DMS79 treated with DMSO at 0.1 percent for 48 hours (cell line): ENCODE measurements around the gene CD46.
"Not testable (repeated sequence)": the region's sequence is repeated elsewhere in the genome, so short reads cannot be mapped to it uniquely, and the experiment has no call there.

ENCODE experiments used
- DNase-seq: peaks from one replicate; lab custom pipeline; 2025; lab: John Stamatoyannopoulos, UW

The CD46 gene

GRCh38 chr1:207751790-207752455 lies at the start of gene CD46:
CD46 (plus strand) TSS chr1:207752054; CDS start chr1:207752213, 159 bp downstream.
- peak; percentile 97 for DNase-seq

DNA sequence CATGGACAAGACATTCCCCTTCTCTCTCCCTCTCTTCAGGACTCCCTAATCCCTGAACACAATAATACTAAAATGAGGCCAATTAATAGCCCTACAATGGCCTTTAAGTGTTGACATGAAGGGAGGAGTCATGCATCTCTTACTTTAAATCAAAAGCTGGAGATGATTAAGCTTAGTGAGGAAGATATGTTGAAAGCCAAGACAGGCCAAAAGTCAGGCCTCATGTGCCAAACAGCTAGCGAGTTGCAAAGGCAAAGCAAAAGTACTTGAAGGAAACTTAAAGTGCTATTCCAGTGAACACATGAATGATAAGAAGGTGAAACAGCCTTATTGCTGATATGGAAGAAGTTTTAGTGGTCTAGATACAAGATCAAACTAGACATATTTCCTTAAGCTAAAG lies 49.5 kb upstream of the CD46 start:
- no peak for DNase-seq

DNA sequence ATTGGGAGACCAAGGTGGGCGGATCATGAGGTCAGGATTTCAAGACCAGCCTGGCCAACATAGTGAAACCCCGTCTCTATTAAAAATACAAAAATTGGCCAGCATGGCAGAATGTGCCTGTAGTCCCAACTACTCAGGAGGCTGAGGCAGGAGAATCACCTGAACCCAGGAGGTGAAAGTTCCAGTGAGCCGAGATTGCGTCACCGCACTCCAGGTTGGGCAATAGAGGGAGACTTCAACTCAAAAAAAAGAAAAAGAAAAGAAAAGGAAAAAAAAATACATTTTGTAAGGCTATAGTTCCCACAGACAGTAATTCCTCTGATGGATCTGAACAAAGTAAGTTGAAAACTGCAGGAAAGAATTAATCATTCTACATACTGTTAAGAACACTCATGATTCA lies 48.1 kb upstream of the CD46 start:
- DNase-seq: no peak

- DNase-seq: not testable (repeated sequence)
Observed at GRCh38 chr1:207708004-207708403, 43.9 kb upstream of the CD46 start.

DNA sequence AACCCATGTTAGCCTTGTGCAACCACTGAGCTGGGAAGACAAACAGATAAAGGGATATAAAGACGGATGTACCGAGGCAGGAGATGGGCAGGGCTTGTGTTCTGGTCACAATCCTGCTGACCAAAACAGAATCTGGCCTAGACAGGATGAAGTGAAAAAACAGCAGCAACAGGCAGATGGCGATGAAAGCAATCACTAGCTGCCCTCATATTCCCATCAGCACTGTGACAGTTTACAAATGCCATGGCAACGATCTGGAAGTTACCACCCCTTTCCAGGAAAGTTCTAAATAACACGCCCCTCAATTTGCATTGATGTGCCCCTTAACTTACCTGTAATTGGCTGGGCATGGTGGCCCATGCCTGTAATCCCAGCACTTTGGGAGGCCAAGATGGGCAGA lies 40.6 kb upstream of the CD46 start:
- no peak for DNase-seq

DNA sequence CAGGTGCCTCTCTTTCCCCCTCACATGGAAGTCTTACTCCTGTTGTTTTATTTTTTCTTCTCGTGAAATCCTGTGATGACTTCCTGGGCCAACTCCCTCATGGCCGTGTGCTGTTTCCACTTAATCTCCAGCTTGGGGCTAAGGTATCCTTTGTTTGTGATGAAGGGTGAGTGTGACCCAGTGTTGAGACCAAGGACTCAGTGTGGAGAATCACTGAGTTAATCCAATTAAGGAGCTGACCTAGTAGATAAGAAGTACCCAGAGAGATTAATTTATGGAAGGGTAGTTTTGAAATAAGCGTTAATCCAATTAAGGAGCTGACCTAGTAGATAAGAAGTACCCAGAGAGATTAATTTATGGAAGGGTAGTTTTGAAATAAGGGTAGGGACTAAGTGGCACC lies 39.2 kb upstream of the CD46 start:
- DNase-seq: not testable (repeated sequence)

DNA sequence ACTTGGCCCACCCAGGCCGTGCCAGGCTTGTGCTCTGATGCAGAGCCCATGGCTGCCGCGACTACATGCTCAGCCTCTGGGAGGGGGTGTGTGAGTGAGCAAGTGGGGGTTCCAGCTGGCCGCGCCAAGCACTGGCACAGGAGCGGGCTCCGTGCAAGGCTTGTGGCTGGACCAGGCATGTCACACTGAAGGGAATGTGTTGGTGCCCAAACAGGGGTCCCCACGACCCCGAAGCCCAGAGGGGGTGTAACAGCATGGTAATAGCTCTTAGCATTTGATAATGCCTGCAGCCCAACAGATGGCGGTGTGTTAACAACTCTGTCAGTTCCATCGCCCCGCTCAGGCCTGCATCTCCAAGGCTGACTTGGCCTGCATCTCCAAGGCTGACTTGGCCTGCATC lies 38.3 kb upstream of the CD46 start:
- no peak for DNase-seq

GRCh38 chr1:207719234-207719633 lies 32.6 kb upstream of the CD46 start:
- DNase-seq: no peak

DNA sequence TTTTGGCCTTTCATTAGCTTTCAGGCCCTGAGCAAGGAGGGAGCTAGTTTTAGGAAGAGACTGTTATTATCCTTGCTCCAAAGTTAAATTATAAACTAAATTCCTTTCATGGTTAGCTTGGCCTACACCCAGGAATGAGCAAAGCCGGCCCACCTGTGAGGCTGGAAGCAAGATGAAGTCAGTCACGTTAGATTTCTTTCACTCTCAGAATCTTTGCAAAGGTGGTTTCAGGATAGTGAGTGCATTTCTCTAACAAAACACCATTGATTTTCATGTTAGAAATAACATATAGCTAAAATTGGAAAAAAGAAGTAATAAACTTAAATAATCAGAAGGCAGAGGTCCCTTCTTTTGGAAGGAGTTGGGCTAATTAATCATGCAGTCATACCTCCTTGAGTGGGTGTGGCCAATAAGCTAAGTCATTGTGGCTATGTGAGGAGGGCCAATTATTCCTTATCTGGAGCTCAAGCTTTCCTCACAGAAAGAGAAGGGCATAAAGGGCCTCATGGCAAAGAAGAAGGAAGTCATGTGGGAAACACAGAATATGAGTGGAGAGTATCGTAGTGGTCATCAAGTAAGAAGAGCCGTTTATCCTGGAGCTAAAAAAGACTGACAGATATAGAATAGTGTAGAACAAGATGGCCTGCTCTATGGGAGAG lies 23.5 kb upstream of the CD46 start:
- DNase-seq: not testable (repeated sequence)

DNA sequence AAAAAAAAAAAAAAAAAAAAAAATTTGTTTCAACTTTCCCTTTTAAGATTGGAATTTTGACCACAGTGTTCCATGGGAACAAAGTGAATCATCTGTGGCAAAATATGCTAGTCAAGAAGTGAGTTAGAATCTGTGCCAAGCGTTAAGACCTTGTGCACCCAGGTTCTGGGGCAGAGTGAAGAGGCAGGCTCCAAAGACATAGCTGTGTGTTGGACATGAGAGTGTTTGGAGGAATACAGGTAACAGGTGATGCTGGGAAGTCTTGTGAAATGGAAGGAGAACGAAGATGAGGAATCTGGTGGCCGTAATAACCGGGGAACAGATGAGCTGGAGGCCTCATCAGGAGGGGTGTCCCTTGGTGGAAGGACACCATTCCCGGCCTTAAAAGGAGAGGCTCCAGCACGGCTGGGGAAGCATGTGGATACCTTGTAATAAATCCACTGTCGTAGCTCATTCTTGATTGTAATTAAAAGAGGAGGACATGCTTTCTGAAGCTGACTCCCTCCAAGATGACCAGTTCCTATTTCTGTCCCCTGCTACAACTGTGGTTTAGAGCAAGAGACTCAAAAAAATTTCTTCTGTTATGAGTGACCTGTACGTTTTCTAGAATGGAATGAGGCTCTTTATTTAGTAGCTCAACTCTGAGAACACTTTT lies 14.2 kb upstream of the CD46 start:
- not testable (repeated sequence) for DNase-seq

DNA sequence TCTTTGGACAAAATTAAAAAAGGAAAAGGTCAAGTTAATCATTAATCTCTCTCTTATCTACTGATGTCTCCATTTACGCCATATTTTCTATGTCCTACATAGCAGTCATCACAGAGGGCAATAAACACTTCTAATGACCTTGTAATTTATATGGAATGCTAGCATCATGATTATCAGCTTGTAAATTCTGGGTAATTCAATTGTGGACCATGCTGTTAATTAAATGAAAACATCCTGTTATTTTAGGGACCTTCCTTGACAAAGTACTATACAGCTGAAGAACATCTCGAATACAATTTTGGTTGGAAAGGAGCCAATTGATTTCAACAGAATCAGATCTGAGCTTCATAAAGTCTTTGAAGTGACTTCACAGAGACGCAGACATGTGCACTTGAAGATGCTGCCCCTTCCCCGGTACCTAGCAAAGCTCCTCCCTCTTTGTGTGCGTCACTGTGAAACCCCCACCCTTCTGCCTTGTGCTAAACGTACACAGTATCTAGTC lies 13.6 kb upstream of the CD46 start:
- not testable (repeated sequence) for DNase-seq

- no peak for DNase-seq
Observed at GRCh38 chr1:207740207-207740606, 11.6 kb upstream of the CD46 start.

DNA sequence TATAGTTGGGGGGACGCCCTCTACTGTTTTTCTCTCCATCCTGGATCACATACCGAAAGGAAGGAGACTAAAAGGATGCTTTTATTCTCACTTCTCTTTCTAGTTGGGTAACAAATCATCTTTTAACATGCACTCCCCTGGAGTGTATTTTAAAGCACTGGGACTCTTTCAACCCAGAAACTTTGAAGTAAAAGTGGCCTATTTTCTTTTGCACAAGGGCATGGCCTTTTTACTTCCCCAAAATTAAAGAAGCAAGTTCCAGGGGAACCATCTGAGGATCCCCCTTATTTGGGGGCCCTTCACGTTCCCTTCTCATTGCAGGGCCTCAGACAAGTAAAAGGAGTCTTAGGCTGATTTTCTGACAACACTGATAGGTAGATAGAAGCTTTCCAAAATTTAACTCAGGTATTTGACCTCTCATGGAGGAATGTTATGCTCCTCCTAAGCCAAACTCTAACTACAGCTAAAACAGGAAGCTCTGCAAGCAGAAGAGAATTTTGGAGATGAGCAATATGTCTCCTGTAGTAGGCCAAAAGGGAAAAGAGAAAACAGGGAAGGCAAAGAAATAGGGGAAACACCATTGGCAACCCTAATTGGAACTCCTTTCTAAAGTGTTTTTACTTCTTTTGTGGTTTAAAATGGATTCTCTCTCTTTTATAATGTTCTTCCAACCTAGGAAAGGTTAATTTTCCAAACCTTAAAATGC lies 8.9 kb upstream of the CD46 start:
- DNase-seq: no peak

DNA sequence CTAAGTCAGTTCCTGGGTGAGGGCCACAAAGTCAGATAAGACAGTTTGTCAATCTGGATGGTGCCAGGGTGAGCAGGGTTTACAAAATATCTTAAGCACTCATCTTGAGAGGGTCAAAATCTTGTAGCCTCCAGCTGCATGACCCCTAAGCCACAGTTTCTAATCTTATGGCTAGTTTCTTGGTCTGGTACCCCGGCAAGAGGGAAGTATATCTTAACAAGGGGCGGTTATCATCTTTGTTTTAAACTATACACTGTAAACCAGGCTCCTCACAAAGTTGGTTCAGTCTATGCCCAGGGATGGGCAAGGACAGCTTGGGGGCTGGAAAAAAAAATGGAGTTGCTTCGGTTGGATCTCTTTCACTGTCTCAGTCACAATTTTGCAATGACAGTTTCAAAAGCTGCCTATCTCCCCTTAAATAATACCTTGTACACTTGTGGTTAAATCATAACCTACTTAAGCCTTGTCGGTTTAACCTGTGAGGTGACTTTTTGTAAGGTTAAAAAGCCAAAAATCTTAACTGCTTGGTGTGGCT lies 7.8 kb upstream of the CD46 start:
- DNase-seq: no peak

GRCh38 chr1:207745285-207745684 lies 6.6 kb upstream of the CD46 start:
- DNase-seq: no peak

DNA sequence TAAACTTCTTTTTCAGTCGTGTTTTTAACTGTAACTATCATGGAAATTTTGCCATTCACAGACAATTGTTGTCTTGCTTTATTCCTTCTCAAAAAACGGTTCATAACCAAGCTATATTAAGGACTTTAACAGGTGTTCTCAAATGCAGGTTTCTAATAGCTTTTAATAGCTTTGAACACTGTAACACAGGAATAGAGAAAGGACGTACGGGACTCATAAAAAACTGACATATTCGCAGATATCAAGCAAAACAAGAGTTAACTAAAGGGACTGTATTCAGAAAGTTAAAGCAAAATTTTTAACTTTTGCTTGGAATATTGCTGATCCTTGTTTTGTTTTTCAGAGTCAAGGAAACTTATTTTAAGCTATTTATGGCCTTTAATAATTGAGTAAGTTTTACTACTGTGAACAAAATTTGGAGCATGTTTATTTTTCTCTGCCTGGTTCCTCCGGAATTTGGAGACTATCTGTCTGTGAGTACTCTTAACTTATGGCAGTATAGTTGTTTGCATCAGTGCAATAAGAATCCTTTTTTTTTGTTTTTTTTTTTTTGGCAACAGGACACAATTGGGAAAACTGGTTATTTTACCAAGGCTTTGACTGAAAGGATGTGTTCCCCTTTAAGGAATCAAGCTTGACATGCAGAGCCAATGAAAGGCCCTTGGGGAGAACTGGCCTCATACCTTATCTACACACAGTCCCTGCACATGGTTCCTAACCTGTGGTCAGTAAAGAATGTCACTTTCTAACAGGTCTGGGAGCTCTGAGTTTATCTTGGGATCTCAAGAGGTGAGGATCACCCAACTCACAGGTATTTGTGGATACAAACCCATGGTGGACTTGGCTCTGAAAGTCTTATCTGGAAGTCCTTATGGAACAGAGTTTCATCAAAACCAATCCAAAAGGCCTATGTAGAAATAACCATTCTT lies 5.8 kb upstream of the CD46 start:
- no peak for DNase-seq

GRCh38 chr1:207747627-207748492 lies 4.0 kb upstream of the CD46 start:
- DNase-seq: no peak

DNA sequence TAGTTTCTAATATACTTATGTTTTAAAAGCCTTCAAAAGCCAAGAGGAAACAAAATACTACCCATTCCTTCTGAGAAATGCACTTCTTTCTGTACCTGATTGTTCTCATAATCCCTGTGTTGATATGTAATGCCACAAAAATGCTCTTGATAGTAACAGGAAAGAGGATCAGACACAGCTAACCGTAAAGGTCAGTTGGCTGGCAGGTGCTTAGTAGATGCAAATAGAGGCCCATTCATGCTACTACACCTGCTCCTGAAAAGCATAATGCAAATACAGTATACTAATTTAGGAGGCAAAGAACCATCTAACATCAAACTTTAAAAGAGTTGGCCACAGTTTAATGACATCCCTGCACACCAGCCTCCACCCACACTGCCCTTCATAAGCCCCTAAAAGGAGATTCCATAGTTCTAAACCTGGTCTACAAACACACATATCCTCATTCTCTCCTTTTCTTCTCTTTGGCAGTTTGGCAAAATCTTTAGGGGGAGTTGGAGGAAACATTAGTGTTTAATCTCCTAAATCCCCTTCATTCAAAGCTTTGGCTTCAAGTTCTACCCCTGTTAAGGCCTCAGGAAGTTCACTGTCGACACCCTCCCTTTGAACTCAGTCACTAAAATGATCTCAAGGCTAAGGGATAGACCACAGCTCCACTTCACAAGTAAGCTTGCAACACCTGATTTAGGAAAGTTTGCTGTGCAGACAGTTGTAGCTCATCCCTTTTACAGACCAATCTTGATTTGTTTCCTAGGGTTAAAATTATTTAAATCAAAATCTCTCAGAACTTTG lies 2.9 kb upstream of the CD46 start:
- peak; percentile 74 for DNase-seq

GRCh38 chr1:207750631-207751305 lies 1.1 kb upstream of the CD46 start:
- no peak for DNase-seq
